Neuronal stem cell (in vitro differentiated cells): ENCODE results near the gene SORCS2.

Source experiments
- DNase-seq: peaks from one replicate; pipeline ENCODE4 v3.0.0-alpha.2; 2013; ENCODE audit warnings: low spot score
- H2AFZ ChIP-seq: one replicate; pipeline ENCODE4 v1.6.1; 2013; ENCODE audit warnings: mild to moderate bottlenecking, low read length, inconsistent platforms
- H2AK5ac ChIP-seq: 2 replicates; pipeline ENCODE4 v1.6.1; 2013; ENCODE audit warnings: low read depth, mild to moderate bottlenecking, inconsistent platforms, low read length, moderate library complexity, mixed read lengths
- H2BK120ac ChIP-seq: 2 replicates; pipeline ENCODE4 v1.6.1; 2013; ENCODE audit warnings: low read depth, mild to moderate bottlenecking, inconsistent platforms, low read length, moderate library complexity, mixed read lengths
- H2BK12ac ChIP-seq: one replicate; pipeline ENCODE4 v1.6.1; 2013; ENCODE audit warnings: low read length, inconsistent platforms
- H2BK15ac ChIP-seq: 2 replicates; pipeline ENCODE4 v1.6.1; 2013; ENCODE audit warnings: mild to moderate bottlenecking, low read length, inconsistent platforms, mixed read lengths
- H2BK5ac ChIP-seq: one replicate; pipeline ENCODE4 v1.6.1; 2013; ENCODE audit warnings: inconsistent platforms, mild to moderate bottlenecking, low read length, moderate library complexity
- H3K14ac ChIP-seq: one replicate; pipeline ENCODE4 v1.6.1; 2013; ENCODE audit warnings: low read length, inconsistent platforms
- H3K18ac ChIP-seq: 2 replicates; pipeline ENCODE4 v1.6.1; 2013; ENCODE audit warnings: low read length, inconsistent platforms
- H3K23ac ChIP-seq: 2 replicates; pipeline ENCODE4 v1.6.1; 2013; ENCODE audit warnings: low read depth, mild to moderate bottlenecking, mixed read lengths, low read length, inconsistent platforms; ENCODE audit not compliant: poor library complexity
- H3K27ac ChIP-seq: replicated peaks from 3 replicates; pipeline ENCODE4 v1.5.1; 2013; ENCODE audit warnings: low read length, inconsistent platforms
- H3K27me3 ChIP-seq, 3 experiments: 2 replicates each; pipeline ENCODE4 v1.6.1; 2013; ENCODE audit warnings: low read length in 3 of 3, mild to moderate bottlenecking in 2 of 3, inconsistent platforms in 1 of 3, low read depth in 1 of 3, mixed read lengths in 1 of 3, moderate library complexity in 1 of 3; ENCODE audit not compliant: control insufficient read depth in 3 of 3, insufficient read depth in 3 of 3
- H3K36me3 ChIP-seq, 2 donors: replicated peaks in 1 of 2; 2 replicates each; pipeline ENCODE4 v1.6.1; 2013; ENCODE audit warnings: low read length in 2 of 2; ENCODE audit not compliant: control insufficient read depth in 2 of 2, insufficient read depth in 2 of 2
- H3K4ac ChIP-seq: 2 replicates; pipeline ENCODE4 v1.6.1; 2013; ENCODE audit warnings: inconsistent platforms, mild to moderate bottlenecking, low read length, moderate library complexity
- H3K4me1 ChIP-seq, 2 donors: 1 replicate in 1 of 2; 2 replicates in 1 of 2; pipeline ENCODE4 v1.6.1; 2013; ENCODE audit warnings: low read length in 2 of 2, low read depth in 1 of 2; ENCODE audit not compliant: control insufficient read depth in 2 of 2, insufficient read depth in 1 of 2
- H3K4me2 ChIP-seq: one replicate; pipeline ENCODE4 v1.6.1; 2013; ENCODE audit warnings: mild to moderate bottlenecking, low read length, inconsistent platforms; ENCODE audit not compliant: insufficient read depth, poor library complexity, severe bottlenecking
- H3K4me3 ChIP-seq, 2 donors: 2 replicates each; pipeline ENCODE4 v1.5.1; 2013; ENCODE audit warnings: low read length in 2 of 2, mild to moderate bottlenecking in 2 of 2, inconsistent platforms in 1 of 2, moderate library complexity in 1 of 2
- H3K79me1 ChIP-seq: one replicate; pipeline ENCODE4 v1.6.1; 2013; ENCODE audit warnings: low read depth, mild to moderate bottlenecking, inconsistent platforms, low read length, moderate library complexity
- H3K9ac ChIP-seq: one replicate; pipeline ENCODE4 v1.6.1; 2013; ENCODE audit warnings: mild to moderate bottlenecking, low read depth, low read length, inconsistent platforms; ENCODE audit not compliant: poor library complexity
- H3K9me3 ChIP-seq, 2 donors: replicated peaks in 1 of 2; 2 replicates each; pipeline versions ENCODE3 to v1.6.1; 2013; ENCODE audit warnings: low read length in 2 of 2, mild to moderate bottlenecking in 2 of 2, inconsistent platforms in 1 of 2, low read depth in 1 of 2, mixed read lengths in 1 of 2, moderate library complexity in 1 of 2; ENCODE audit not compliant: control insufficient read depth in 2 of 2, insufficient read depth in 1 of 2
- H4K8ac ChIP-seq: one replicate; pipeline ENCODE4 v1.6.1; 2013; ENCODE audit warnings: low read depth, mild to moderate bottlenecking, inconsistent platforms, low read length, moderate library complexity
- H4K91ac ChIP-seq: one replicate; pipeline ENCODE4 v1.6.1; 2013; ENCODE audit warnings: low read length, low read depth, mild to moderate bottlenecking, inconsistent platforms; ENCODE audit not compliant: poor library complexity
- WGBS, 2 donors: extraction: QIAGEN DNeasy Blood & Tissue Kit; methylation state at CpG; one replicate each; pipeline ENCODE4 v1.1.7; 2013; ENCODE audit warnings: missing lambda C conversion rate in 2 of 2, mixed read lengths in 1 of 2; ENCODE audit not compliant: insufficient read length in 2 of 2, insufficient replicate concordance in 1 of 2; ENCODE audit errors: extremely low coverage in 2 of 2; 5-methylcytosine and 5-hydroxymethylcytosine counted together

SORCS2 gene

DNA sequence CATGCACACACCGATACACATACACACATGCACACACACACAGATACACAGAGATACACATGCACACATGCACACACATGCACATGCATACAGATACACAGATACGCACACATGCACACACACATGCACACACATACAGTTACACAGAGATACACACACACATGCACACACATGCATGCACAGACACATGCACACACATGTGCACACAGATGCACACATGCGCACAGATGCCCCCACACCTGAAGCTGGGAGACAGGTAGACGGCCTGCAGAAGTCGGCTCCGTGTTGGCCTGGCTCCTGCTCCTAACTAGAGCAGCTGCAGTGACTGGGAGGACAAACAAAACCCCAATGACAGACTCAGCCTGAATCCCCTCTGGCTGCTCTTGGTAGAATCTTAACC, 195.6 kb downstream of the SORCS2 start:
- Histone ChIP-seq H2BK15ac (no peak overlapping the region), H3K79me1 (peaks cover 3% of the 10 kb centered on the region), H2BK5ac (no peak overlapping the region), H2BK120ac (no peak overlapping the region), H3K36me3 (no peaks in the 10 kb centered on the region), H4K8ac (no peak overlapping the region), H3K9ac (no peak overlapping the region), H3K27me3 (peaks cover 0 to 3% (median 0%) of the 10 kb centered on the region in 3 experiments), H4K91ac (no peak overlapping the region), H3K4me1 (peaks cover 0 to 9% of the 10 kb centered on the region in 2 donors), H2AFZ (no peak overlapping the region), H2BK12ac (no peak overlapping the region), H3K4me2 (no peak overlapping the region), H3K4ac (no peak overlapping the region), H3K14ac (no peak overlapping the region), H3K9me3 (peaks cover 0 to 2% of the 10 kb centered on the region in 2 donors), H3K4me3 (peak overlapping the region in 1 of 2 donors; percentile 49), H3K18ac (no peak overlapping the region), H3K27ac (no peak overlapping the region), H3K23ac (no peak overlapping the region), H2AK5ac (no peak overlapping the region)
- no peak for DNase-seq
- no CpG with 5 or more reads among the region's 6 CpGs for WGBS, 2 donors

DNA sequence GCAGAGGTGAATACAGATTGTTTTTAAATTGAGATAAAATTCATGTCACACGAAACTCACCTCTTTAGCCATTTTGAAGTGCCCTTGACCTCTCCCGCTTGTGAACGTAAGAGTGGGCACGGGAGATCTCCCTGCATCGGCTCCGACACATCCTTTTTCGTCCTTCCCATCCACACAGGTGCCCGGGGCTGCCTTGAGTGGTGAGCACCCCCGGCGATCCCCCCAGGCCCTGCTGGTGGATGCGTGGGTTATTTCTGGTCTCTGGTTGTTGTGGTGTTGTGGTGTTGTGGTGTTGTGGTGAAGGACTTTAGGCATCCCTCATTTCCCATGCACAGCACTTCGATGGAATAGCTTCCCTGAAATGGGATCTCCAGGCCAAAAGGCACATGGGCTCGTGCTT, 196.3 kb downstream of the SORCS2 start:
- Histone ChIP-seq H3K4ac (no peak overlapping the region), H3K9ac (no peak overlapping the region), H2AK5ac (no peak overlapping the region), H3K18ac (no peak overlapping the region), H4K91ac (no peak overlapping the region), H3K4me3 (no peak overlapping the region), H3K14ac (no peak overlapping the region), H2AFZ (no peak overlapping the region), H3K36me3 (no peaks in the 10 kb centered on the region), H3K79me1 (peaks cover 3% of the 10 kb centered on the region), H3K9me3 (peaks cover 0 to 2% of the 10 kb centered on the region in 2 donors), H4K8ac (no peak overlapping the region), H3K4me2 (no peak overlapping the region), H3K27me3 (peaks cover 0 to 4% (median 0%) of the 10 kb centered on the region in 3 experiments), H3K23ac (no peak overlapping the region), H3K4me1 (peaks cover 0 to 7% of the 10 kb centered on the region in 2 donors), H2BK5ac (no peak overlapping the region), H3K27ac (no peak overlapping the region), H2BK12ac (no peak overlapping the region), H2BK15ac (peak overlapping the region; percentile 15), H2BK120ac (no peak overlapping the region)
- no CpG with 5 or more reads among the region's 13 CpGs for WGBS, 2 donors
- DNase-seq, result no peak

DNA sequence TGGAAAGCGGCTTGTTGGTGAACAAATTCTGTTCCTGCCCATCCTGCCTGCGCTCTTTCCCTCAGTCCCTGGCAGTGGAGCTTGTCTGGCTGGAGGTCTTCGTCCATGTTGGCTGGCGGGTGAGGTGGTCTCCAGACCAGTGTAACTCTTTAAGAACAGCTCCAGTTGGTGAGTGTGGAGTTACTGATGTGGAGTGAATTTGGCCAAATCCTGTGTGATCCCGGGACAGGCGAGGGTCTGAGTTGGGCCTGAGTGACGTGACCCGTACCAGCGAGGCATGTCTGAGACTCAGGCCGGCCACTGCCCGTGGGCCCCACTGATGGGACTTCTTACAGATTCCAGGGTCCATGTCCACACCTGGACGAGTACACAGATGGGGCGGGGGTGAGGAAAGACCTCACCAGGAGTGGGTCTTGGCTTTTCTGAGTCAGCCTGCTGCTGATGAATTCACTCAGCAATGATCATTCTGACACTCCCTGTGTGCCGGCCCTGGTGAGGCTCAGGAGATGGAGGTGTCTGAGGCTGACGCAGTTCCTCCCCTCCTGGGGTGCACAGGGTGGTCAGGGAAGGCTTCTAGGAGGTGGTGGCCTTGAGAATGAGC, 196.9 kb downstream of the SORCS2 start:
- Histone ChIP-seq H3K14ac (no peak overlapping the region), H3K4me1 (peaks cover 0 to 7% of the 10 kb centered on the region in 2 donors), H4K91ac (no peak overlapping the region), H2AFZ (no peak overlapping the region), H2BK120ac (no peak overlapping the region), H3K4ac (no peak overlapping the region), H3K36me3 (no peaks in the 10 kb centered on the region), H4K8ac (no peak overlapping the region), H3K9me3 (peaks cover 0 to 2% of the 10 kb centered on the region in 2 donors), H3K4me2 (no peak overlapping the region), H3K27ac (no peak overlapping the region), H3K9ac (no peak overlapping the region), H3K18ac (peak overlapping the region; percentile 65), H2BK12ac (no peak overlapping the region), H3K27me3 (peaks cover 0 to 8% (median 0%) of the 10 kb centered on the region in 3 experiments), H3K4me3 (no peak overlapping the region), H2AK5ac (peak overlapping the region; percentile 27), H3K23ac (no peak overlapping the region), H3K79me1 (peaks cover 3% of the 10 kb centered on the region), H2BK15ac (peak overlapping the region; percentile 15), H2BK5ac (no peak overlapping the region)
- no peak for DNase-seq
- WGBS, 2 donors, result no CpG with 5 or more reads among the region's 15 CpGs

DNA sequence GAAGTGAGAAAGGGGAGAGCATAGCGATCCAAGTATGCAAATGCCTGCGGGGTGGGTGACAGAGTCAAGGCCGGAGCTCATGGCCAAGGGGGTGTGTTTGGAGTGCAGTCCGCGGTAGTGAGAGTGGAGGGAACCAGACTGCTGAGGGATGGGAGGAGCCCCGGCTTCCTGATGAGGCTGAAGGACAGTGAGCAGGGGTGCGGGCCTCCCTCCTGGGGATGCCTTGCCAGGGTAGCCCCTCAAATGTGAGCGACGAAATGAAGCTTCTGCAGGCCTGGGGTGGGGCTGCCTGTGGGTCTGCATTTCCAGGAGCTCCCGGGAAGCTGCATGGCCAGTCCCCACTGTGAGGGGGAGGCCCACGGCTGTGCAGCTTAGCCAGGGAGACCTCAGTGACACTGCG, 197.4 kb downstream of the SORCS2 start:
- no peak overlapping the region for H2BK15ac ChIP-seq
- no peak overlapping the region for H3K27ac ChIP-seq
- H2AFZ ChIP-seq, result no peak overlapping the region
- no peak overlapping the region for H2BK12ac ChIP-seq
- no peak overlapping the region for H2BK120ac ChIP-seq
- peak overlapping the region; percentile 27 for H2AK5ac ChIP-seq
- WGBS, 2 donors, result no CpG with 5 or more reads among the region's 12 CpGs
- H3K4ac ChIP-seq, result no peak overlapping the region
- H3K4me3 ChIP-seq, result no peak overlapping the region
- peaks cover 0 to 8% (median 0%) of the 10 kb centered on the region in 3 experiments for H3K27me3 ChIP-seq
- peaks cover 0 to 8% of the 10 kb centered on the region in 2 donors for H3K4me1 ChIP-seq
- no peak overlapping the region for H3K23ac ChIP-seq
- H3K79me1 ChIP-seq, result peaks cover 3% of the 10 kb centered on the region
- H2BK5ac ChIP-seq, result no peak overlapping the region
- H4K8ac ChIP-seq, result no peak overlapping the region
- no peak overlapping the region for H4K91ac ChIP-seq
- no peak for DNase-seq
- H3K9me3 ChIP-seq, result peaks cover 0 to 2% of the 10 kb centered on the region in 2 donors
- H3K36me3 ChIP-seq, result no peaks in the 10 kb centered on the region
- no peak overlapping the region for H3K4me2 ChIP-seq
- no peak overlapping the region for H3K9ac ChIP-seq
- H3K14ac ChIP-seq, result no peak overlapping the region
- no peak overlapping the region for H3K18ac ChIP-seq
